HG03066 (cell line): ENCODE measurements around the gene WAS.
"Not testable (repeated sequence)": the region's sequence is repeated elsewhere in the genome, so short reads cannot be mapped to it uniquely, and the experiment has no call there.

Experiments
- ATAC-seq: cut with Tn5 transposase; IDR thresholded peaks from one replicate; pipeline ENCODE4 v1.9.1; 2021; ENCODE audit warnings: low read depth; ENCODE audit not compliant: unreplicated experiment

The WAS gene

DNA sequence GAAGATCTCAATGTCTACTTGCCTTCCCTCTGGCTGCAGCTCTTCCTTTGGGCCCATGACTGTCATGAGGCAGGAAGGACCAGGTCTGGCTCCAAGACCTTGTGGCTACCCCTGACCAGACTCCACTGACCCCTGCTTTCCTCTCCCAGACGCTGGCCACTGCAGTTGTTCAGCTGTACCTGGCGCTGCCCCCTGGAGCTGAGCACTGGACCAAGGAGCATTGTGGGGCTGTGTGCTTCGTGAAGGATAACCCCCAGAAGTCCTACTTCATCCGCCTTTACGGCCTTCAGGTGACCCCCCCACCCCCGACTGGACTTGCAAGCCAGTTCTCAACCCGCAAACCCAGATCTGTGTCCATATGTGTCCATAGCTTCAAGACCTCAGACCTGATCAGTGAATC, 535 bp downstream of the WAS start:
- no peak for ATAC-seq

DNA sequence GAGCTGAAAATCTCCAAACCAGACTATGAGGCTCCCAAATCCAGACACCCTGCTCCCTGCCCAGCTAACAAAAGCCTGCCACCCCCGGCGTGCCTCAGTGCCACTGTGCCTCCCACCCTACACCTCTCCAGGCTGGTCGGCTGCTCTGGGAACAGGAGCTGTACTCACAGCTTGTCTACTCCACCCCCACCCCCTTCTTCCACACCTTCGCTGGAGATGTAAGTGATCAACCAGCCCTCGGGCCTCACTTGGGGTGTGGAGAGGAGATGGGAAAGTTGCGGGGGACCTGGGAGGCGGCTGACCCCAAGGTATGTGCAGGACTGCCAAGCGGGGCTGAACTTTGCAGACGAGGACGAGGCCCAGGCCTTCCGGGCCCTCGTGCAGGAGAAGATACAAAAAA, 1.8 kb downstream of the WAS start:
- ATAC-seq = no peak

DNA sequence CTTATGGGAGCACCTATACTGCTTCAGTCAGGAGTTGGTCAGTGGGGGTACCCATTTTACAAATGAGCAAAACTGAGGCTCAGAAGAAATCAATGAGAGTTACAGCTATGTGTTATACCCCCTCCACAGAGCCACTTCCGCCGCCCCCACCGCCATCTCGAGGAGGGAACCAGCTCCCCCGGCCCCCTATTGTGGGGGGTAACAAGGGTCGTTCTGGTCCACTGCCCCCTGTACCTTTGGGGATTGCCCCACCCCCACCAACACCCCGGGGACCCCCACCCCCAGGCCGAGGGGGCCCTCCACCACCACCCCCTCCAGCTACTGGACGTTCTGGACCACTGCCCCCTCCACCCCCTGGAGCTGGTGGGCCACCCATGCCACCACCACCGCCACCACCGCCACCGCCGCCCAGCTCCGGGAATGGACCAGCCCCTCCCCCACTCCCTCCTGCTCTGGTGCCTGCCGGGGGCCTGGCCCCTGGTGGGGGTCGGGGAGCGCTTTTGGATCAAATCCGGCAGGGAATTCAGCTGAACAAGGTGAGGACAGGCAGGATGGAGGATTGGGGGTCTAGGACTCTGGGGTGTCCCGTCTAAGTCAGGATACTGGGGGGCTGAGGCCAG, 5.0 kb downstream of the WAS start:
- no peak for ATAC-seq

DNA sequence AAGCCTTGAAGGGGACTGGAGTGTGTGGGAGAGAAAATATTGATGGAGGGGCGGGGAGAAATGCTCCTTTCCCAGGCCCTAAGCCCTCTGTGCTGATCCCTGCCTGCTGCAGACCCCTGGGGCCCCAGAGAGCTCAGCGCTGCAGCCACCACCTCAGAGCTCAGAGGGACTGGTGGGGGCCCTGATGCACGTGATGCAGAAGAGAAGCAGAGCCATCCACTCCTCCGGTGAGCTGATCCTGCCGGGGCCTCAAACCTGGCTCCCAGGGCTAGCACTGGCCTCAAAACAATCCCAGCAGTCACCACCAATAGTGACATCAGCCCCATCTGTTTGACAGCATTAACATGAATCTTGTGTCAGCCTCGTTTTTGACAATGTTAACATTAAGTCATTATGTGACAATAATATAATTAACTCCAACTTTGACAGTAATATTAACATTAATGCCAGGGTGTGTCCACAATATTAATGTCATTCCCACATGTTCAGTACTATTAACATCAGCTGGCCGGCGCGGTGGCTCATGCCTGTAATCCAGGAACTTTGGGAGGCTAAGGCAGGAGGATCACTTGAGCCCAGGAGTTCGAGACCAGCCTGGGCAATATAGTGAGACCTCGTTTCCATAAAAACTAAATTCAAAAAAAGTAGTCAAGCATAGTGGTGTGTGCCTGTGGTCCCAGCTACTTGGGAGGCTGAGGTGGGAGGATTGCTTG, 5.8 kb downstream of the WAS start:
- ATAC-seq = no peak

DNA sequence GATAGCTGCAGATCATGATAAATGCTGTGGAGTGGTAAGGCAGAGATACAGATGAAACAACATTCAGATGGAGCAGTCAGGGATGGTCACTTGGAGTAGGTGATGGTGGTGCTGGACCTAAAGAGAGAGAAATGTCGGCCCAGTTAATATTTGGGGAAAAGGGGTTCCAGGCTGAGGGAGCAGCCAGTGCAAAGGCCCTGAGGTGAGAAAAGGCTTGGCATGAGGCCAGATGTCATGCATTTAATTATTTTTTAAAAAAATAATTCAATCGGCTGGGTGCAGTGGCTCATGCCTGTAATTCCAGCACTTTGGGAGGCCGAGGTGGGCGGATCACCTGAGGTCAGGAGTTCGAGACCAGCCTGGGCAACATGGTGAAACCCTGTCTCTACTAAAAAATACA, 8.1 kb downstream of the WAS start:
- not testable (repeated sequence) for ATAC-seq

DNA sequence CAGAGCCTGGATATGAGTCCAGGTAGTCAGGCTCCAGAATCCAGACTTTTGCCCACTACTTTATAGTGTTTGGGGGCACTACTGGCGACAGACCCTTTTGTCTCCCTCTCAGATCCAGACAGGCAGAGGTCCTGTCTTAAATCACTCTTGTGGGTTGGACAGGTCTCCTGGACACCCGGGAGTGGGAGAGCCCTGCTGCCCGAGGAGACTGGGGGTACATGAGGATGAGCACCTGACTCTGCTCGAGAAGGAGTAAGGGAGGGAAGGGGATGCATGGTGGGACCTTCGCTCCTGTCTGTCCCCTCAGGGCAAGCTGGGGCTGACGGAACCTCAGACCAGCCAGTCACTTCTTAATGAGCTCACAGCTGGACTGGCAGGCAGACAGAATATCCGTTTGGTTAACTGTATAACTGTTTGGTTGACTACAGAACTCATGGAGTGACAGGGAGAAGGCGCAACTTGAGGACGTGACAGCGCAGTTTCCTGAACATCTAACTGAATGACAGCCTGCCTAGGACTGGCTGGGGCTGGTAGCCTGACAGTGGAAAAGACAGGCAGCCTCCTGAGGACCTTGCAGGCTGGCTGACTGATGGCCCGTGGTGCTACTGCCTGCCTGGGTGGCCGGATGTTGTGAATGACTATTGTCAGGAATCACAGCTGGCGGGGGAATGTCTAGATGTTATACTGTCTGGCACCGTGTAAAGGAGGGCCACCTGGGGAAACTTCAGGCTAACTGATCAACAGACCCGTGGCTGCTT, 11.4 kb downstream of the WAS start:
- no peak for ATAC-seq

DNA sequence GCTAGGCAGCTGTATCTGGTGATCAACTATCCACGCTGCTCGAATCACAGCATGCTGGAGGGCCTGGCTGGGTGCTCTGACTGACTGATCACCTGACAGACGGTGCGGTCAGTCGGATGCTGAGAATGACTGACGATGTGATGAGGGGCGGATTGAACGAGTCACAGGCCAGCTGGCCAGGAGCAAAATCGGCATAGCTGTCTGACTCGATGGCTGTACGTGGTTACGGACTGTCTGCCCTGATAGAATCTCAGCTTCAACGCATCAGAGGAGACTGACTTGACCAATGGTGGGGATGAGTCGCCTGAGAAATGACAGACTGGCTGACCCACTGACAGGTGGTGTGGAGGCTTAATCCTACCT, 11.9 kb downstream of the WAS start:
- no peak for ATAC-seq

DNA sequence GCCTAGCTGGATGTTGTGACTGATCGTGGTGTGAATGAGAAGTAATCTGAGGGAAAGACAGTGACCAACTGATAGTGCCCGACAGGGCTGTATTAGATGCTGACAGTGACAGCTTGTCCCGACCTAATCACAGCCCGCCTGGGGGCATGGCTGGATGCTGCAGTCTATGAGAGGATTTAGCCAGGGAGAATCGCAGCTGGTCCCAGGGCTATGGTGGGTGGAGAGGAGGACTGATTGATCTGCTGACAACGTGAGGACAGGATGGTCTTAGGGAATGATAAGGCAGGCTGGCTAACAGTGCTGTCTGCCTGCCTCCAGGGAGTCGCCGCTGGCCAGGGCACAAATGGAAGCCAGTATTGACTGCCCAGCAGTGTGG, 12.3 kb downstream of the WAS start:
- ATAC-seq = no peak

DNA sequence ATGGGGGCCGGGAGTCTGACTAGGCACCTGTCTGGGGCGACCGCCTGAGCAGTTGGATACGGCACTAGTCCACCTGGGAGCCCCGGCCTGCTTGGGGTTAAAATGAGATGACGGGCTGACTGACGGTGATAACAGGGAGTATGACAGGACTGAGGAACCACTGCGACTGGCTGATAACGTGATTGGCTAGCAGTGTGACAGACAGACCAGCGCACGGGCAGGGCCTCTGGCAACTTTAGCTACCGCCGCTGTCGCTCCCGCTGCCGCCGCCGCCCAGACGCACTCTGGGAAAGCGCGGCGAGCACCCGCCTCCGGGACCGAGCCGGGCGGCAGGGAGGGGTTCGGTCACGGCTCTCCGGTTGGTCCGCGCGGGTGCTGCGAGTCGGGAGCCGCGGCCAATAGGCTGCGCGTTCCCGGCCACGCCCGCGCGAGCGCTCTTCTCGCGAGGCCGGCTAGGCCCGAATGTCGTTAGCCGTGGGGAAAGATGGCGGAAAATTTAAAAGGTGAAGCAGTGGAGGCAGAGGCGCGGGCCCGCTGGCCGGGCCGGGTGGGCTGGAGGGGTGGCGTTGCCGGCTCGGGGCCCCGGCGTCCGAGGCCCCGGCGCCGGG, 12.8 kb downstream of the WAS start, which contains the start of gene SUV39H1:
Gene SUV39H1, plus strand, starts transcription at position 434 of the 608 bp plus-strand sequence. Its CDS starts 51 bp downstream, at position 485.
- ATAC-seq = peak; percentile 74

DNA sequence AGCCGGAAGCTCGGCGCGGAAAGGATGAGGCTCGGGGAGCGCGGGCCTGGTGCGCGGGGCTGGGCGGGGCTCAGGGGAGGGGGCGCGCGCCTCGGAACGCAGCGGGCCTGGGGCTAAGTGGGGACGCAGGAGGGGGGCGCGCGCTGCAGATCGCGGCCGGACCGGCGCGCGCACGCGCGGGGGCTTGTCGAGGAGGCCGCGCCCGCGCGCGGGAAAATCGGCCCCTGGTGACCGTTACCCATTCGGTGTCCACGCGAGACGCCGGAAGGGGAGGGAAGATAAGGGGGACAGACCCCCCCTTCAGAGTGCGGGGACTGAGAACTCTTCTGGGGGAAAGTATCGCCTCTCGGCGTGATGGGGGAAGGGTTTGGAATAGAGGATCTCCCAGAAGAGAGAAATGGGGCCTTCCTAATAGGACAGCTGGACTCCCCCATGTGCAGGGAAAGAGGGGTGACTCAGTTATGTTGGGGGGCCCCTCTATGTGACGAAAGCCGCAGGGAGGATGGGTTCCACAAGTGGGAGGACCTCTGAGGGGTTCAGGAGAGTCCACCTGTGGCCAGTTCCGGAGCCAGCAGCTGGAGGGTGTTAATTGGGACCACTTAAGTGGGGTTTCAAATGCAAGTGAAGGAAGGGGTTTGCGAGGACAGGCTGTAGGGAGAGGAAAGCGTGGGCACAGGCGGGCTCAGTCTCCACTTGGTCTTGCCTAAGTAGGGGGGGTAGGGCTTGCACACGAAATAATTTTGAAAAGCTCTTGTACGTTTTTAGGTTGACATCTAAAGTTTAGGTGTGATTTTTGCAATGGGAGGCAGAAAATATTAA, 13.5 kb downstream of the WAS start:
- ATAC-seq = peak; percentile 15

DNA sequence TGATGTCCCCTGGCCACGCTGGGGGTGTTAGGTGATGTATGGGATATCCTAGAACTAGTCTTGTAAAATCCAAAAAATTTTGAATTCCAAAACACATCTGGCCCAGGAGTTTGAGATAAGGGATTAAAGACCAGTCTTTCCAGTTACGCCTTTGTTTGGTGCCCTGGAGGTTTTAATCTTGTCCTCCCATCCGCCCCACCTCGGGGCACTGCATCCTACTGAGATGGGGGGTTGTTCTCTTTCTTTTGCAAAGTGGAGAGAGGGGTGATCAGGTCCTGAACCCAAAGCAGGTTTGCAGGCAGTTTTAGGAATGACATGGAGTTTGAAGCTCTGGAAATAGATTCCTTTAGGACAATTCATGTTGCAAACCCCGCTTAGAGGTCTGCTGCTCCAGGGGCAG, 14.7 kb downstream of the WAS start:
- no peak for ATAC-seq

DNA sequence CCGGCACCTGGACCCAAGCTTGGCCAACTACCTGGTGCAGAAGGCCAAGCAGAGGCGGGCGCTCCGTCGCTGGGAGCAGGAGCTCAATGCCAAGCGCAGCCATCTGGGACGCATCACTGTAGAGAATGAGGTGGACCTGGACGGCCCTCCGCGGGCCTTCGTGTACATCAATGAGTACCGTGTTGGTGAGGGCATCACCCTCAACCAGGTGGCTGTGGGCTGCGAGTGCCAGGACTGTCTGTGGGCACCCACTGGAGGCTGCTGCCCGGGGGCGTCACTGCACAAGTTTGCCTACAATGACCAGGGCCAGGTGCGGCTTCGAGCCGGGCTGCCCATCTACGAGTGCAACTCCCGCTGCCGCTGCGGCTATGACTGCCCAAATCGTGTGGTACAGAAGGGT, 16.6 kb downstream of the WAS start:
- no peak for ATAC-seq

DNA sequence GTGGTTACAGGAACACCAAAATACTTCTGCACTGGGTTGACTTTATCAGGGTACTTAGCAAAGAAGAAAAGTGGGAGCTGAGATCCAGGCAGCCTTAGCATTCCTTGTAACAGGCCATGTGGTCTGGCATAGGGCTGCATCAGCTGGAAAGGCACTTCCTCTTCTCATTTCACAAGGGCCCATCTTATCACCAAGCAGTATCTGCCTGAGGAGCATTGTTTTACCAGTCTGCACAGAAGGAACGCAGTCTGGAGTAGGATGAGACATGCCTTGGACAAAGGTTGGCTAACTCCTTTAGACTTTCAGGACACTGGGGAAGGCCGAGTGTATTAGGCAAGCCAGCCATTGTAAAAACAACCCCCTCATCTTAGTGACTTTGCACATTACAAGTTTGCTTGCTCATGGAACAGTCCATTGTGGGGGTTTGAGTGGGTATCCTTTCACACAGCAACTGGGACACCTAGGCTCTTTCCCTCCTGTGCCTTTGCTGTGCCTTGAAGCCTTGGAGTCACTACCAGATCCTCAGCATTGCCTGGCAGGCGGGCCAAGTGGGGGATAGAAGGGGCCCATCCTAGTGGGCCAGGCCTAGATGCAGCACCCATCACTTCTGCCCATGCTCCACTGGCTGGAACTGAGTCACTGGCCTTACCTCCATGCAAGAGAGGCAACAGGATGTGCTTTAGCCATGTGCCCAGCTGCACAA, 17.5 kb downstream of the WAS start:
- ATAC-seq = no peak

DNA sequence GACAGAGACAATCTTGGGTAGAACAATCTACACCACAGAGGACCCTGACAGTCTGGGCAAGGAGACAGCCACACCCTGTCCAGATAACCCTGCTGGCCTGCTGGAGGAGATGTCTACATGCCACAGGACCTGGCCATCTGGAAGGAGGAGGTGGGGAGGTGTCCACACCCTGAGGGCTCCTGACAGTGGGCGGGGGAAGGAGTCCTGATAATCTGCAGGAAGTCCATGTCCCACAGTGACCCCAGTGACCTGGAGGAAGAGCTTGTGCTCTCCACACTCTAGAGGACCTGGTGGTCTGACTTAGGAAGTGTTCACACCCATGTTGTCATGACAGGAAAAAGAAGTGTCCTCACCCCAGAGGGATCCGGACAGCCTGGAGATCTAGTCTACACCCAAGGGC, 18.4 kb downstream of the WAS start:
- no peak for ATAC-seq

DNA sequence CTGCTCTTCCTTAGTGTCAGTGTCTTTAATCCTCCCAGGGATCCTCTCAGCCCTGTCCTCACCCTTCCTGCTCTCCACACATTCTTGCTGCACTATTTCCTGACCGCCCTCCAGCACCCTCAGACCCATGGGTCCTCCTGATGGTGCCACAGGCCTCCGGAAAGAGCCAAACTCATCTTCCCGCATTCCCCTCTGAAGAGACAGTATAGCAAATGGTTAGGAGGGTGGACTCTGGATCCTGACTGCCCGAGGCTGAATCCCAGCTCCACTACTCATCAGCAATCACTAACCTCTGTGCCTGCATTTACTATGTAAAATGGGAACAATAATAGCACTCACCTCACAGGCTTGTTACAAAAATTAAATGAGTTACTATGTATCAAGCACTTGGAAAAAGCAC, 19.1 kb downstream of the WAS start:
- ATAC-seq = no peak

DNA sequence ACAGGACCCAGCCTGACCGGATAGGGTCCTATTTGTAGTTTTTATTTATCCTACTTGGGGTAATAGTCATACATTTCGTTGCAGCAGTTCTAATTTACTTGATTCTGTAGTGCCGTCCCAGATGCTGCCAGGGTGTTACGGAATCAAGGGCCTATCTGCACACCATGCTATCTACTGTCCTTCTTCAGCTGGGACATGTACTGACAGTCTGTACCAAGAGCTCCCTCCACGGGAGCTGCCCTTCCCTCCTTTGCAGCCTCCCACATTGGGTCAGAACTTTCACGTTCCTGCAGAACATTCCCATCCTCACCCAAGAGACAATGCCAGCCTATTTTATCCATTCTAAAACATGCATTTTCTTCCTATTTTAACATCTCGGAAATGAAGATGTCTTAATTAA, 19.6 kb downstream of the WAS start:
- ATAC-seq = no peak

DNA sequence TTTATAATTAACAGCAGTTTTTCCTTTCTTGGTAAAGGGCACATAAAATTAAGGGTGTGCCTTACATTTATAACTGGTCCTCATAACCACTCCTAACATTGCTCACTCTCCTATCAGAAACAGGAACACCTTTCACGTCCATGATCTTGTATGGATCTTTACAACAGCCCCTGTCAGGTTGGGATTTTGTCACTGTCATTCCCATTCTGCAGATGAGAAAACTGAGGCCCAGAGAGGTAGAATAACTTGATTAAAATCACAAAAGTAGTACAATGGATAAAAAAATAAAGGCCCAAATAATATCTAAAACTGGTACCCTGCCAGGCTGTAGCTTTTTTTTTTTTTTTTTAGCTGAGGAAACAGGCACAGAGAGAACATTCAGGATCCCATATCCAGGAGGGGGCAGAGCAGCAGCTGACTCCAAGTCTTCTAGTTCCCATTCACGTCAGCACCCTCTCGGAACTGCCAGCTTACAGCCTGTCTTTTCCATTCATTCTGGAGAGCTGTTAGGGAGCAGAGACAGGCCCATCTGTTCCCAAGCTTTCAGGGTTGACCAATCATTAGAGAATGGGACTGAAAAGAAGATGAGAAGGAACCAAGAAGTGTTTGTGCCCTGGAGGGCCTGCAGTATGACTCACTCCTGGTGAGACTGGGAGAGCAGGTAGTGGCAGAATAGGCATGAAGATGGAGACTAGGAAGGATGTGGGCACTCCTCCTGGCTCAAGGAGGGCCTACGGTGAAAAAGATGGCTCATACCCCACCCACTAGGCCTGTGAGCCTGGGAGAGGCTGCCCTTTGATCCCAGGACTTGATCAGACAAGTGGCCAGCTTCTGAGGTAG, 20.3 kb downstream of the WAS start:
- no peak for ATAC-seq

DNA sequence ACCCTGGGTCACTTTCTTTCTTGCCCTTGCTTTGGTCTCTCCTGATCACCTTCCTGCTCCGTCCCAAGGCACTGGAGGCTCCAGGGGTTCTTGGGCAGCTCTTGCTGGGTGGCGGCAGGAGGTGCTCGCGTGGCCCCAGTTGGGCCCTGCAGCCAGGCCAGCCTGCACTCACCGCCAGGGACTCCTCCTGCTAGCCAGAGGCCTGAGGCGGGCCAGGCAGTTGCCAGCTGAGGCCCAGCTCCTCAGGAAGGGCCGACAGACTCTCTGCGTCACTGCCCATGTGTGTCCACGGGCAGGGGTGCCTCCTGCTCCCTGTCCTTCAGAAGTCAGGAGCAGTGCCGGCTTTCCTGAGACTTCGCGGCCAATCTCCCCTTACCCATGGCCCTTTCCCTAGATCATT, 22.3 kb downstream of the WAS start:
- no peak for ATAC-seq

DNA sequence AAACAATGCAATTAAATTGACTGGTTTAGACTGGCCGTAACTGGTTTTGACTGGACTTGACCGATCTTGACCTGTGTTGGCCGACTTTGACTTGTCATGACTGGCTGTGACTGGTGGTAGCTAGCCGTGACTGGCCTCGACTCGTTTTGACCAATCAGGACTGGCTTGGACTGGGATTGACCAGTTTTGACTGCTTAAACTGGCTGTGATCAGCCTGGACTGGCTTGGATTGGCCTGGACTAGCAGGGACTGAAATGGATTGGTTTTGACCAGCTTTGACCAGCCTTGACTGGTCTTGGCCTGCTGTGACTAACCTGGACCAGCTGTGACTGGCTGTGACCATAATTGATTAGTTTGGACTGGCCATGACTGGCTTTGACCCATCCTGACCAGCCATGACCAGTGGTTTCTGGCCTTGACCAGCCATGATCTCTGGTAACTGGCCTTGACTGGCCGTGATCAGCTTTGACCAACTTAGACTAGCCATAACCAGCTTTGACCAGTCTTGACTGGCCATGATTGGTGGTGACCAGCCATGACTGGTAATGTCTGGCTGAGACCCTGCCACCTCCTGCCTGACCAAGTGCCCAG, 26.0 kb downstream of the WAS start:
- ATAC-seq = no peak
